Endodermal cell (in vitro differentiated cells): ENCODE measurements around the gene DEFB126. TPM values are rescaled to one million over a fixed set of nuclear protein-coding genes. Genes with fewer than 3 reads are reported as not detected.
"Not testable (repeated sequence)": the region's sequence is repeated elsewhere in the genome, so short reads cannot be mapped to it uniquely, and the experiment has no call there.

Experiments used
- DNase-seq: peaks from one replicate; pipeline ENCODE4 v3.0.0-alpha.2; 2017
- H3K27ac ChIP-seq: 2 replicates; pipeline ENCODE4 v1.5.1; 2013; ENCODE audit warnings: mild to moderate bottlenecking, low read depth, low read length, moderate library complexity
- H3K27me3 ChIP-seq: 2 replicates; pipeline ENCODE4 v1.6.1; 2013; ENCODE audit warnings: mild to moderate bottlenecking, low read length, moderate library complexity; ENCODE audit not compliant: insufficient read depth, control insufficient read depth, poor library complexity, severe bottlenecking
- H3K36me3 ChIP-seq: 2 replicates; pipeline ENCODE4 v1.7.0; 2013; ENCODE audit warnings: mild to moderate bottlenecking, low read length, moderate library complexity; ENCODE audit not compliant: control insufficient read depth, insufficient read depth
- H3K4me1 ChIP-seq: one replicate; pipeline ENCODE4 v1.7.0; 2013; ENCODE audit warnings: low read length; ENCODE audit not compliant: control insufficient read depth, insufficient read depth
- H3K4me3 ChIP-seq: 2 replicates; pipeline ENCODE4 v1.5.1; 2013; ENCODE audit warnings: mild to moderate bottlenecking, low read length, moderate library complexity
- H3K9ac ChIP-seq: 2 replicates; pipeline ENCODE4 v1.6.1; 2013; ENCODE audit warnings: mild to moderate bottlenecking, low read length, moderate library complexity; ENCODE audit not compliant: poor library complexity, severe bottlenecking; ENCODE audit errors: extremely low read depth
- H3K9me3 ChIP-seq: 2 replicates; pipeline ENCODE4 v1.6.1; 2013; ENCODE audit warnings: mild to moderate bottlenecking, low read length, moderate library complexity; ENCODE audit not compliant: control insufficient read depth
- H3K27ac Mint-ChIP-seq: 2 replicates; pipeline ENCODE4 v1.8.0; 2020; ENCODE audit warnings: mixed read lengths
- H3K27me3 Mint-ChIP-seq: 2 replicates; pipeline ENCODE4 v1.8.0; 2021; ENCODE audit warnings: mild to moderate bottlenecking, mixed read lengths; ENCODE audit not compliant: insufficient read depth
- H3K36me3 Mint-ChIP-seq: 2 replicates; pipeline ENCODE4 v1.8.0; 2020; ENCODE audit warnings: low read depth, mixed read lengths
- H3K4me1 Mint-ChIP-seq: 2 replicates; pipeline ENCODE4 v1.8.0; 2020; ENCODE audit warnings: mixed read lengths
- H3K4me3 Mint-ChIP-seq: 2 replicates; pipeline ENCODE4 v1.8.0; 2020; ENCODE audit warnings: mild to moderate bottlenecking, moderate library complexity, mixed read lengths
- H3K9me3 Mint-ChIP-seq: 2 replicates; pipeline ENCODE4 v1.8.0; 2020; ENCODE audit warnings: mild to moderate bottlenecking, mixed read lengths
- CTCF ChIP-seq: fragments of 200-600 bp; sonication (generic); conservative IDR thresholded peaks from 2 replicates; pipeline ENCODE4 v1.5.0; 2021; ENCODE audit warnings: antibody characterized with exemption, mild to moderate bottlenecking
- WGBS, 2 experiments: methylation state at CpG; one replicate each; pipeline versions ENCODE4 v1.1.5 to v1.1.7; 2013; ENCODE audit warnings: missing lambda C conversion rate in 2 of 2, mixed read lengths in 1 of 2; ENCODE audit not compliant: insufficient coverage in 1 of 2, insufficient read length in 1 of 2; 5-methylcytosine and 5-hydroxymethylcytosine counted together
- long read RNA-seq, 4 experiments: library from polyadenylated mRNA in 2 of 4; library from RNA in 1 of 4; library from capped mRNA in 1 of 4; stranded (forward) in 3 of 4; unstranded in 1 of 4; transcript quantifications; one replicate each; pipeline ENCODE4 v2.0.0, GENCODE V29; 2020 to 2021; ENCODE audit warnings: inconsistent platforms in 1 of 4
- polyA plus RNA-seq, 2 experiments: library from polyadenylated mRNA; stranded (reverse); fragments of 50-300 nt; gene quantifications; one replicate each; pipeline ENCODE4 v1.2.3, GENCODE V29; 2013
- total RNA-seq, 2 donors: library from RNA; stranded (reverse); fragmentation: NEBNext Ultra II Directional in 1 of 2; extraction: Animal tissue kit (Norgen Biotek cat#: 25700) in 1 of 2; gene quantifications; 2 replicates in 1 of 2; 3 replicates in 1 of 2; pipeline ENCODE4 v1.2.1, GENCODE V29; 2021

DEFB126 gene
- not detected for total RNA-seq
- not detected for polyA plus RNA-seq (2013, experiment 1 of 2)
- polyA plus RNA-seq (2013, experiment 2 of 2), result not detected
- long read RNA-seq, experiment 1, result 0 reads
- long read RNA-seq, experiment 2, result 0 reads
- long read RNA-seq, experiment 3, result 0 reads
- long read RNA-seq, experiment 4, result 0 reads

- no peaks in the 10 kb centered on the region for H3K27me3 ChIP-seq
- Mint-ChIP-seq H3K9me3 (peaks cover 11% of the 10 kb centered on the region), H3K36me3 (no peaks in the 10 kb centered on the region), H3K4me3 (no peak within 1 kb of the TSS), H3K4me1 (peaks cover 14% of the 10 kb centered on the region), H3K27me3 (no peaks in the 10 kb centered on the region), H3K27ac (no peak within 1 kb of the TSS)
- TF ChIP-seq CTCF, result no peak
- no peaks in the 10 kb centered on the region for H3K4me1 ChIP-seq
- no peaks in the 10 kb centered on the region for H3K36me3 ChIP-seq
- no peak for DNase-seq
- WGBS, 2 experiments, result 82% methylated on average over 1 of the region's 1 CpG; no CpG with 5 or more reads in 1 of the 2 experiments
- no peak within 1 kb of the TSS for H3K9ac ChIP-seq
- H3K9me3 ChIP-seq, result peaks cover 7% of the 10 kb centered on the region
- no peak within 1 kb of the TSS for H3K4me3 ChIP-seq
- H3K27ac ChIP-seq, result no peak within 1 kb of the TSS
Measured at GRCh38 chr20:142290-142689, at the start of gene DEFB126. Gene DEFB126, plus strand, starts transcription at chr20:142590. Its CDS starts 39 bp downstream, at chr20:142629.

- H3K27me3 ChIP-seq, result no peaks in the 10 kb centered on the region
- no peak overlapping the region for H3K27ac ChIP-seq
- H3K4me1 Mint-ChIP-seq, result no peaks in the 10 kb centered on the region
- peaks cover 22% of the 10 kb centered on the region for H3K27me3 Mint-ChIP-seq
- peaks cover 36% of the 10 kb centered on the region for H3K9me3 ChIP-seq
- H3K9me3 Mint-ChIP-seq, result peaks cover 34% of the 10 kb centered on the region
- no peak for TF ChIP-seq CTCF
- H3K36me3 Mint-ChIP-seq, result no peaks in the 10 kb centered on the region
- H3K4me3 Mint-ChIP-seq, result no peak overlapping the region
- H3K9ac ChIP-seq, result no peak overlapping the region
- no peak overlapping the region for H3K27ac Mint-ChIP-seq
- no peaks in the 10 kb centered on the region for H3K4me1 ChIP-seq
- no peak for DNase-seq
- no peak overlapping the region for H3K4me3 ChIP-seq
- H3K36me3 ChIP-seq, result no peaks in the 10 kb centered on the region
Measured at GRCh38 chr20:93641-94040, 48.7 kb upstream of the DEFB126 start.

GRCh38 chr20:95215-95614 lies 47.2 kb upstream of the DEFB126 start:
- H3K27me3 Mint-ChIP-seq, result peaks cover 26% of the 10 kb centered on the region
- no peaks in the 10 kb centered on the region for H3K27me3 ChIP-seq
- H3K9me3 Mint-ChIP-seq, result peaks cover 34% of the 10 kb centered on the region
- no peak overlapping the region for H3K27ac Mint-ChIP-seq
- WGBS, 2 experiments, result 80 to 86% methylated on average over 4 of the region's 4 CpGs
- peaks cover 36% of the 10 kb centered on the region for H3K9me3 ChIP-seq
- H3K36me3 Mint-ChIP-seq, result peaks cover 2% of the 10 kb centered on the region
- no peaks in the 10 kb centered on the region for H3K4me1 ChIP-seq
- no peak overlapping the region for H3K27ac ChIP-seq
- DNase-seq, result no peak
- H3K4me1 Mint-ChIP-seq, result no peaks in the 10 kb centered on the region
- H3K36me3 ChIP-seq, result no peaks in the 10 kb centered on the region
- TF ChIP-seq CTCF, result no peak
- H3K4me3 Mint-ChIP-seq, result no peak overlapping the region
- H3K4me3 ChIP-seq, result peak overlapping the region; percentile 27
- no peak overlapping the region for H3K9ac ChIP-seq

GRCh38 chr20:97691-98090 lies 44.7 kb upstream of the DEFB126 start:
- peaks cover 21% of the 10 kb centered on the region for H3K27me3 Mint-ChIP-seq
- DNase-seq, H3K27ac Mint-ChIP-seq, H3K4me1 Mint-ChIP-seq, H3K36me3 ChIP-seq, H3K4me1 ChIP-seq, H3K4me3 Mint-ChIP-seq, H3K27me3 ChIP-seq, H3K4me3 ChIP-seq, H3K9ac ChIP-seq, H3K36me3 Mint-ChIP-seq, H3K27ac ChIP-seq: not testable (repeated sequence)
- WGBS, 2 experiments, result 80 to 94% methylated on average over 2 to 5 of the region's 5 CpGs
- peaks cover 36% of the 10 kb centered on the region for H3K9me3 ChIP-seq
- H3K9me3 Mint-ChIP-seq, result peaks cover 34% of the 10 kb centered on the region
